Measurements from ENCODE around the gene ZNF668.

Gene ZNF668

GRCh38 chr16:31074814-31075183 lies 759 bp upstream of the ZNF668 start:
- H3K27me3 Mint-ChIP-seq (ENCODE audit: low read depth, poor library complexity): peaks cover 3% of the 10 kb centered on the region
- peak overlapping the region; percentile 93 for H3K27ac Mint-ChIP-seq
- peak overlapping the region; percentile 97 for H3K4me3 Mint-ChIP-seq
- peaks cover 25% of the 10 kb centered on the region for H3K4me1 Mint-ChIP-seq
- peaks cover 26% of the 10 kb centered on the region for H3K36me3 Mint-ChIP-seq (ENCODE audit: low read depth)
- no peaks in the 10 kb centered on the region for H3K9me3 Mint-ChIP-seq
- DNase-seq: no peak
- TF ChIP-seq, protein P1, sequence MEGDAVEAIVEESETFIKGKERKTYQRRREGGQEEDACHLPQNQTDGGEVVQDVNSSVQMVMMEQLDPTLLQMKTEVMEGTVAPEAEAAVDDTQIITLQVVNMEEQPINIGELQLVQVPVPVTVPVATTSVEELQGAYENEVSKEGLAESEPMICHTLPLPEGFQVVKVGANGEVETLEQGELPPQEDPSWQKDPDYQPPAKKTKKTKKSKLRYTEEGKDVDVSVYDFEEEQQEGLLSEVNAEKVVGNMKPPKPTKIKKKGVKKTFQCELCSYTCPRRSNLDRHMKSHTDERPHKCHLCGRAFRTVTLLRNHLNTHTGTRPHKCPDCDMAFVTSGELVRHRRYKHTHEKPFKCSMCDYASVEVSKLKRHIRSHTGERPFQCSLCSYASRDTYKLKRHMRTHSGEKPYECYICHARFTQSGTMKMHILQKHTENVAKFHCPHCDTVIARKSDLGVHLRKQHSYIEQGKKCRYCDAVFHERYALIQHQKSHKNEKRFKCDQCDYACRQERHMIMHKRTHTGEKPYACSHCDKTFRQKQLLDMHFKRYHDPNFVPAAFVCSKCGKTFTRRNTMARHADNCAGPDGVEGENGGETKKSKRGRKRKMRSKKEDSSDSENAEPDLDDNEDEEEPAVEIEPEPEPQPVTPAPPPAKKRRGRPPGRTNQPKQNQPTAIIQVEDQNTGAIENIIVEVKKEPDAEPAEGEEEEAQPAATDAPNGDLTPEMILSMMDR (IDR thresholded peaks at IDR 0.05): no peak

- H3K4me1 Mint-ChIP-seq: peaks cover 32% of the 10 kb centered on the region
- TF ChIP-seq, protein P1 (IDR thresholded peaks at IDR 0.05): no peak
- H3K36me3 Mint-ChIP-seq (ENCODE audit: low read depth): peaks cover 20% of the 10 kb centered on the region
- DNase-seq: peak; percentile 93
- H3K9me3 Mint-ChIP-seq: no peaks in the 10 kb centered on the region
- peak overlapping the region; percentile 97 for H3K4me3 Mint-ChIP-seq
- H3K27me3 Mint-ChIP-seq (ENCODE audit: low read depth, poor library complexity): peaks cover 3% of the 10 kb centered on the region
- peak overlapping the region; percentile 93 for H3K27ac Mint-ChIP-seq
These were observed 684 bp downstream of the ZNF668 start for GRCh38 chr16:31073142-31073969.

GRCh38 chr16:31072540-31073141 lies 1.4 kb downstream of the ZNF668 start:
- peak overlapping the region; percentile 94 for H3K4me3 Mint-ChIP-seq
- peaks cover 3% of the 10 kb centered on the region for H3K27me3 Mint-ChIP-seq (ENCODE audit: low read depth, poor library complexity)
- DNase-seq: peak; percentile 23
- H3K9me3 Mint-ChIP-seq: no peaks in the 10 kb centered on the region
- peaks cover 32% of the 10 kb centered on the region for H3K4me1 Mint-ChIP-seq
- H3K27ac Mint-ChIP-seq: peak overlapping the region; percentile 91
- TF ChIP-seq, protein P1 (IDR thresholded peaks at IDR 0.05): no peak
- peaks cover 13% of the 10 kb centered on the region for H3K36me3 Mint-ChIP-seq (ENCODE audit: low read depth)

DNA sequence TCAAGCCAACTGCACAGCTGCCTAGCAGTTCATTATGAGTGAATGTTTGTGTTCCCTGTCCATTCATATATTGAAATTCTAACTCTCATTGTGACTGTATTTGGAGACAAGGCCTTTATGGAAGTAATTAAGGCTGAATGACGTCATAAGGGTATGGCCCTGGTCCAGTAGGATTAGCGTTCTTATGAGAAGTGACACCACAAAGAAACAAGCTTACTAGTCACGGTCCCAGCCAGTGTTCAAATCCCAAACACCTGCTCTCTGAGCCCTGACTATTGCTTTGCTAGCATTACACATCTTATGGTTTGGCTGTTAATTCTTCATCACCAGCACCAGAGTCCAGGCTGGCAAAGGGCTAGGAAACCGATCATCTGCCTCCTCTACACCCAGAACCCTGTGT lies 2.2 kb downstream of the ZNF668 start:
- H3K4me1 Mint-ChIP-seq: peaks cover 32% of the 10 kb centered on the region
- no peak for DNase-seq
- H3K27me3 Mint-ChIP-seq (ENCODE audit: low read depth, poor library complexity): peaks cover 3% of the 10 kb centered on the region

GRCh38 chr16:31067342-31067741 lies 6.7 kb downstream of the ZNF668 start:
- peaks cover 34% of the 10 kb centered on the region for H3K36me3 Mint-ChIP-seq (ENCODE audit: low read depth)
- H3K27me3 Mint-ChIP-seq (ENCODE audit: low read depth, poor library complexity): peaks cover 3% of the 10 kb centered on the region

More for the DNA sequence above, 2.2 kb downstream of the ZNF668 start:
- no peaks in the 10 kb centered on the region for H3K9me3 Mint-ChIP-seq
- TF ChIP-seq, protein P1 (IDR thresholded peaks at IDR 0.05): no peak
- peaks cover 11% of the 10 kb centered on the region for H3K36me3 Mint-ChIP-seq (ENCODE audit: low read depth)
- no peak overlapping the region for H3K27ac Mint-ChIP-seq
- H3K4me3 Mint-ChIP-seq: peak overlapping the region; percentile 94

More at GRCh38 chr16:31067342-31067741, 6.7 kb downstream of the ZNF668 start:
- DNase-seq: no peak
- Mint-ChIP-seq H3K9me3 (no peaks in the 10 kb centered on the region), H3K4me1 (peaks cover 16% of the 10 kb centered on the region), H3K4me3 (no peak overlapping the region), H3K27ac (no peak overlapping the region)
- TF ChIP-seq, protein P1 (IDR thresholded peaks at IDR 0.05): no peak

Measured in nephron progenitor cell (in vitro differentiated cells).